ENCODE data around the gene UVSSA. TPM values are rescaled to one million over a fixed set of nuclear protein-coding genes. Genes with fewer than 3 reads are reported as not detected.

The UVSSA gene
- total and polyA plus RNA-seq, 2 donors (not counting 1 experiment from before 2014, with no cell fraction given), result 4.6 to 7.6 TPM

- no peak for DNase-seq (ENCODE audit: low read depth in 2 of 2)
- Histone ChIP-seq H3K4me3 (replicated peaks in 1 of 4; ENCODE audit: control extremely low read depth in 1 of 4, insufficient read depth in 1 of 4, low read depth in 3 of 4, low read length in 4 of 4) (no peak overlapping the region), H4K20me1 (ENCODE audit: control insufficient read depth, extremely low read depth, insufficient read depth, low read length) (no peaks in the 10 kb centered on the region), H2AFZ (ENCODE audit: low read length) (no peak overlapping the region), H3K4me1 (ENCODE audit: control insufficient read depth, extremely low read depth, insufficient read depth, low read length) (no peaks in the 10 kb centered on the region), H3K79me2 (ENCODE audit: control insufficient read depth, insufficient read depth, low read length) (no peaks in the 10 kb centered on the region), H3K4me2 (ENCODE audit: extremely low read depth, insufficient read depth, low read length) (no peak overlapping the region), H3K36me3 (ENCODE audit: control insufficient read depth, insufficient read depth, low read length) (peaks cover 21% of the 10 kb centered on the region), H3K27ac (ENCODE audit: insufficient read depth, low read length) (no peak overlapping the region), H3K27me3 (ENCODE audit: control insufficient read depth, insufficient read depth, low read length) (no peaks in the 10 kb centered on the region), H3K9me3 (ENCODE audit: control insufficient read depth, insufficient read depth, low read depth, low read length) (no peaks in the 10 kb centered on the region), H3K9ac (ENCODE audit: insufficient read depth, low read length) (no peak overlapping the region)
- no peak for TF ChIP-seq EZH2 (IDR thresholded peaks at IDR 0.05; ENCODE audit: low read length, missing control alignments)
- no peak for TF ChIP-seq CTCF (conservative IDR thresholded peaks at IDR 0.05 in 1 of 2, IDR thresholded peaks at IDR 0.05 in 1 of 2; ENCODE audit: low read depth in 1 of 2, low read length in 2 of 2)
These were observed 13.0 kb downstream of the UVSSA start for GRCh38 chr4:1359976-1360375.

DNA sequence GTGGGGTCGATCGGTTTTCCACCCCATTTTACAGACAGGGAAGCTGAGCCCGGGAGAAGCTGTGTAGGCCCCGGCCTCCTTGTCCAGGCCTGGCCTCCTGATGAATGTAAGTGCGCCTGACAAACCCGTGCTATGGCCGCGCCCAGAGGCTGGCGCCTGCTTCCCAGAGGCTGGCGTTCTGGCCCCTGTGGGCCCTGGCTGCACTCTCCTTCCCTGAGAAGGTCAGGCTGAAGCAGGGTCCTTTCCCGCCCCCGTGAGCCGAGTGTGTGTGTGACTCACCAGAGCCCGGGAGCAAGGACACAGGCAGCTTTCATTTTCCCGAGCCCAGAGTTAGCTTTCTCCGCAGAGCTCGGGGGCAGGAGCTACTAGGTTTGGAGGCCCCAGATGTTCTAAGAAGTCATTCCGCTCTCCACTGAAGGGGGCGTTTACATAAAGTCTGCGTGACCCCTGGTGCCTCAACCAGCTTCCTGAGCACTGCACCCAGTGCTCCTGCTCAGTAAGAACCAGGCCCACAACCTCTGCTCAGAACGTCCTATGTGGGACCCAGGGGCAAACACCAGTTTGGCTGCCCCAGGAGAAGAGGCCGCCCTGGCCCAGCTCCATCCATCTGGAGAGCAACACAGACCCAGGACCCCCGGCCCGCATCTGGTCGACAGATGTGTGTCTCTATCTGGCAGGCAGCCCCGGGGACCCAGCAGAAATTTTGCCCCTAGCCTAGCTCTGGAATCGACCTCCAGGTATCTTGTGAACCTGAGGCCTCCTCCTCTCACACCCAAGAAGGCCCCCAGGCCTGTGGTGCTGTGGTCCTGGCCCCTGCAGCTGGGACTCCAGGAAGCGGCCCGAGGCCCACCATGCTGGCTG is 13.6 kb downstream of the UVSSA start:
- Histone ChIP-seq H3K79me2 (ENCODE audit: control insufficient read depth, insufficient read depth, low read length) (no peaks in the 10 kb centered on the region), H3K4me2 (ENCODE audit: extremely low read depth, insufficient read depth, low read length) (no peak overlapping the region), H3K36me3 (ENCODE audit: control insufficient read depth, insufficient read depth, low read length) (peaks cover 16% of the 10 kb centered on the region), H3K4me1 (ENCODE audit: control insufficient read depth, extremely low read depth, insufficient read depth, low read length) (no peaks in the 10 kb centered on the region), H3K4me3 (replicated peaks in 1 of 4; ENCODE audit: control extremely low read depth in 1 of 4, insufficient read depth in 1 of 4, low read depth in 3 of 4, low read length in 4 of 4) (no peak overlapping the region), H2AFZ (ENCODE audit: low read length) (no peak overlapping the region), H4K20me1 (ENCODE audit: control insufficient read depth, extremely low read depth, insufficient read depth, low read length) (no peaks in the 10 kb centered on the region), H3K9me3 (ENCODE audit: control insufficient read depth, insufficient read depth, low read depth, low read length) (no peaks in the 10 kb centered on the region), H3K27me3 (ENCODE audit: control insufficient read depth, insufficient read depth, low read length) (no peaks in the 10 kb centered on the region), H3K9ac (ENCODE audit: insufficient read depth, low read length) (no peak overlapping the region), H3K27ac (ENCODE audit: insufficient read depth, low read length) (no peak overlapping the region)
- TF ChIP-seq EZH2 (IDR thresholded peaks at IDR 0.05; ENCODE audit: low read length, missing control alignments) (no peak), CTCF (conservative IDR thresholded peaks at IDR 0.05 in 1 of 2, IDR thresholded peaks at IDR 0.05 in 1 of 2; ENCODE audit: low read depth in 1 of 2, low read length in 2 of 2) (no peak)
- peak; percentile 49 to 60 for DNase-seq (ENCODE audit: low read depth in 2 of 2)

DNA sequence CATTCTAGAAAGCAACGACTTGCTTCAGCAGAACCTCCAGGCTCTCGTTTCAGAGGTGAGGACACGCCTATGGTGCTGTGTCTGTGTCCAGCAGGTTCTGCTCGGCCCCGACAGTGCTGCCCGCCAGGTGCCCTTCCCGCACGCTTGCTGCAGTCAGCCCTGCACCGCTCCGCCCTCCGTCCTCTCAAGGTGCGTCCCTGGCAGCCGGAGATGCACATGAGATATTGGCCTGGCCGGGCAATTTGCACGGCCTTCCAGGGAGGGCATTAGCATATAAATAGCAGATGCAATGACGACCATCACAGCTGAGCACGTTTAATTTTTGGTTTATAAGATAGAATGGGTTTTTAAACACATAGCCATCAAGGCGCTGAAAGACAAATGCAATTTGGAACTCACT is 14.4 kb downstream of the UVSSA start:
- TF ChIP-seq CTCF (conservative IDR thresholded peaks at IDR 0.05 in 1 of 2, IDR thresholded peaks at IDR 0.05 in 1 of 2; ENCODE audit: low read depth in 1 of 2, low read length in 2 of 2) (no peak), EZH2 (IDR thresholded peaks at IDR 0.05; ENCODE audit: low read length, missing control alignments) (no peak)
- Histone ChIP-seq H2AFZ (ENCODE audit: low read length) (no peak overlapping the region), H3K27me3 (ENCODE audit: control insufficient read depth, insufficient read depth, low read length) (no peaks in the 10 kb centered on the region), H4K20me1 (ENCODE audit: control insufficient read depth, extremely low read depth, insufficient read depth, low read length) (no peaks in the 10 kb centered on the region), H3K9ac (ENCODE audit: insufficient read depth, low read length) (no peak overlapping the region), H3K36me3 (ENCODE audit: control insufficient read depth, insufficient read depth, low read length) (peaks cover 12% of the 10 kb centered on the region), H3K4me2 (ENCODE audit: extremely low read depth, insufficient read depth, low read length) (no peak overlapping the region), H3K79me2 (ENCODE audit: control insufficient read depth, insufficient read depth, low read length) (no peaks in the 10 kb centered on the region), H3K9me3 (ENCODE audit: control insufficient read depth, insufficient read depth, low read depth, low read length) (no peaks in the 10 kb centered on the region), H3K4me3 (replicated peaks in 1 of 4; ENCODE audit: control extremely low read depth in 1 of 4, insufficient read depth in 1 of 4, low read depth in 3 of 4, low read length in 4 of 4) (no peak overlapping the region), H3K4me1 (ENCODE audit: control insufficient read depth, extremely low read depth, insufficient read depth, low read length) (no peaks in the 10 kb centered on the region), H3K27ac (ENCODE audit: insufficient read depth, low read length) (no peak overlapping the region)
- DNase-seq (ENCODE audit: low read depth in 2 of 2), result no peak

All from fibroblast of lung (primary cell).